ENCODE data around the gene WDR45B.

DNA sequence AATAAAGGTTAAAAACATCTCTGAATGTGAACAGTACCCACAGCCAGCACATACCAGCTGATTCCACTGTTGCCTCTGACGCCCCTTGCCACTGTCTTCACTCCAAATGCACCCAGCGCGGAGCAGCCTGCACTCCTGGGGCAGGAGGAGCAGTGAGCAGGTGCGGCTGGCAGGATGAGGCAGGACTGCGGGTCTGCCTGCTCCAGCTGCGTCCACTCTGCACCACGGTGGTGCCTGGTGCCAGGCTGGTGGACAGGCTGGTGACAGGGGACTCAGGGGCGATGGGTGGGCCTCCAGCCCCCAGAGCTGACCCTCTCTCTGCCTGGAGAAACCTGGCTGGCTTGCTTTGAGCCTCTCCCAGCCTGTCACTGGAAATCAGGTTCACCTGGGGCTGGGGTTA lies 40.8 kb upstream of the WDR45B start:
- TF ChIP-seq, protein P1, sequence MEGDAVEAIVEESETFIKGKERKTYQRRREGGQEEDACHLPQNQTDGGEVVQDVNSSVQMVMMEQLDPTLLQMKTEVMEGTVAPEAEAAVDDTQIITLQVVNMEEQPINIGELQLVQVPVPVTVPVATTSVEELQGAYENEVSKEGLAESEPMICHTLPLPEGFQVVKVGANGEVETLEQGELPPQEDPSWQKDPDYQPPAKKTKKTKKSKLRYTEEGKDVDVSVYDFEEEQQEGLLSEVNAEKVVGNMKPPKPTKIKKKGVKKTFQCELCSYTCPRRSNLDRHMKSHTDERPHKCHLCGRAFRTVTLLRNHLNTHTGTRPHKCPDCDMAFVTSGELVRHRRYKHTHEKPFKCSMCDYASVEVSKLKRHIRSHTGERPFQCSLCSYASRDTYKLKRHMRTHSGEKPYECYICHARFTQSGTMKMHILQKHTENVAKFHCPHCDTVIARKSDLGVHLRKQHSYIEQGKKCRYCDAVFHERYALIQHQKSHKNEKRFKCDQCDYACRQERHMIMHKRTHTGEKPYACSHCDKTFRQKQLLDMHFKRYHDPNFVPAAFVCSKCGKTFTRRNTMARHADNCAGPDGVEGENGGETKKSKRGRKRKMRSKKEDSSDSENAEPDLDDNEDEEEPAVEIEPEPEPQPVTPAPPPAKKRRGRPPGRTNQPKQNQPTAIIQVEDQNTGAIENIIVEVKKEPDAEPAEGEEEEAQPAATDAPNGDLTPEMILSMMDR (IDR thresholded peaks at IDR 0.05), result no peak
- no peak for TF ChIP-seq POLR2A (IDR thresholded peaks at IDR 0.05)
